H9 (cell line): Measurements from ENCODE around the gene NT5DC4. TPM values are rescaled to one million over a fixed set of nuclear protein-coding genes. Genes with fewer than 3 reads are reported as not detected.

Experiments
- DNase-seq: peaks from one replicate; pipeline ENCODE4 v3.0.0-alpha.2; 2017
- H2AFZ ChIP-seq: one replicate; pipeline ENCODE4 v1.6.1; 2013; ENCODE audit warnings: mild to moderate bottlenecking, low read length, control low read depth, moderate library complexity
- H2AK5ac ChIP-seq: 2 replicates; pipeline ENCODE4 v1.6.1; 2013; ENCODE audit warnings: low read length, control low read depth, mixed read lengths; ENCODE audit not compliant: insufficient read length
- H2BK120ac ChIP-seq: one replicate; pipeline ENCODE4 v1.6.1; 2013; ENCODE audit warnings: low read depth, mild to moderate bottlenecking, low read length, control low read depth, inconsistent platforms; ENCODE audit not compliant: poor library complexity, severe bottlenecking
- H2BK12ac ChIP-seq: 2 replicates; pipeline ENCODE4 v1.6.1; 2013; ENCODE audit warnings: low read length, control low read depth, mixed read lengths, low read depth; ENCODE audit not compliant: insufficient read length
- H2BK15ac ChIP-seq: 2 replicates; pipeline ENCODE4 v1.6.1; 2013; ENCODE audit warnings: low read depth, low read length, control low read depth
- H2BK20ac ChIP-seq: one replicate; pipeline ENCODE4 v1.6.1; 2013; ENCODE audit warnings: low read depth, mild to moderate bottlenecking, low read length, control low read depth, inconsistent platforms; ENCODE audit not compliant: poor library complexity, severe bottlenecking
- H2BK5ac ChIP-seq: 2 replicates; pipeline ENCODE4 v1.6.1; 2013; ENCODE audit warnings: low read length, control low read depth, mixed read lengths; ENCODE audit not compliant: insufficient read length
- H3K14ac ChIP-seq: 2 replicates; pipeline ENCODE4 v1.6.1; 2013; ENCODE audit warnings: low read length, control low read depth; ENCODE audit not compliant: insufficient read depth
- H3K18ac ChIP-seq: 2 replicates; pipeline ENCODE4 v1.6.1; 2013; ENCODE audit warnings: low read depth, mild to moderate bottlenecking, mixed read lengths, low read length, control low read depth; ENCODE audit not compliant: insufficient read length
- H3K23ac ChIP-seq: 2 replicates; pipeline ENCODE4 v1.6.1; 2013; ENCODE audit warnings: low read length, control low read depth, mixed read lengths, low read depth; ENCODE audit not compliant: insufficient read length
- H3K23me2 ChIP-seq: 2 replicates; pipeline ENCODE4 v1.6.1; 2013; ENCODE audit warnings: low read depth, mild to moderate bottlenecking, mixed read lengths, low read length, control low read depth; ENCODE audit not compliant: insufficient read length, poor library complexity, severe bottlenecking
- H3K27ac ChIP-seq: 2 replicates; pipeline ENCODE4 v1.5.1; 2013; ENCODE audit warnings: low read length, control low read depth, mixed read lengths, low read depth; ENCODE audit not compliant: insufficient read length
- H3K27me3 ChIP-seq: 2 replicates; pipeline ENCODE4 v1.6.1; 2013; ENCODE audit warnings: low read length, control low read depth, inconsistent platforms; ENCODE audit not compliant: insufficient read depth
- H3K4ac ChIP-seq: 2 replicates; pipeline ENCODE4 v1.6.1; 2013; ENCODE audit warnings: low read depth, mild to moderate bottlenecking, control low read depth, inconsistent platforms, low read length, moderate library complexity
- H3K4me1 ChIP-seq: 2 replicates; pipeline ENCODE4 v1.6.1; 2013; ENCODE audit warnings: low read length, control low read depth, inconsistent platforms; ENCODE audit not compliant: insufficient read depth
- H3K4me2 ChIP-seq: 2 replicates; pipeline ENCODE4 v1.6.1; 2013; ENCODE audit warnings: low read length, control low read depth, mixed read lengths; ENCODE audit not compliant: insufficient read length, insufficient read depth
- H3K56ac ChIP-seq: 2 replicates; pipeline ENCODE4 v1.6.1; 2013; ENCODE audit warnings: low read depth, mild to moderate bottlenecking, mixed read lengths, low read length, control low read depth; ENCODE audit not compliant: insufficient read length
- H3K79me1 ChIP-seq: 2 replicates; pipeline ENCODE4 v1.6.1; 2013; ENCODE audit warnings: low read depth, mild to moderate bottlenecking, moderate library complexity, low read length, control low read depth, inconsistent platforms; ENCODE audit not compliant: insufficient read depth, poor library complexity, severe bottlenecking
- H3K79me2 ChIP-seq: 2 replicates; pipeline ENCODE4 v1.6.1; 2013; ENCODE audit warnings: low read length, control low read depth, inconsistent platforms; ENCODE audit not compliant: insufficient read depth
- H3K9ac ChIP-seq: 2 replicates; pipeline ENCODE4 v1.6.1; 2013; ENCODE audit warnings: low read length, control low read depth, mixed read lengths; ENCODE audit not compliant: insufficient read length; ENCODE audit errors: extremely low read depth
- H3K9me3 ChIP-seq: one replicate; pipeline ENCODE4 v1.6.1; 2013; ENCODE audit warnings: low read depth, low read length, inconsistent platforms; ENCODE audit not compliant: control insufficient read depth
- H3T11ph ChIP-seq: one replicate; pipeline ENCODE4 v1.6.1; 2013; ENCODE audit warnings: mild to moderate bottlenecking, low read length, control low read depth, inconsistent platforms
- H4K20me1 ChIP-seq: one replicate; pipeline ENCODE4 v1.6.1; 2013; ENCODE audit not compliant: control insufficient read depth, insufficient read length, insufficient read depth
- H4K5ac ChIP-seq: 2 replicates; pipeline ENCODE4 v1.6.1; 2013; ENCODE audit warnings: low read depth, mild to moderate bottlenecking, mixed read lengths, low read length, control low read depth; ENCODE audit not compliant: insufficient read length
- H4K8ac ChIP-seq: replicated peaks from 2 replicates; pipeline ENCODE4 v1.6.1; 2013; ENCODE audit warnings: low read length, control low read depth, mixed read lengths, low read depth; ENCODE audit not compliant: insufficient read length
- H4K91ac ChIP-seq: 2 replicates; pipeline ENCODE4 v1.6.1; 2013; ENCODE audit warnings: low read depth, mild to moderate bottlenecking, moderate library complexity, mixed read lengths, low read length, control low read depth; ENCODE audit not compliant: insufficient read length
- H3K27ac Mint-ChIP-seq, 3 experiments: 2 replicates in 2 of 3; 3 replicates in 1 of 3; pipeline ENCODE4 v1.8.0; 2020 to 2021; ENCODE audit warnings: mixed read lengths in 3 of 3, mild to moderate bottlenecking in 1 of 3, moderate library complexity in 1 of 3
- H3K27me3 Mint-ChIP-seq: 2 replicates; pipeline ENCODE4 v1.8.0; 2021; ENCODE audit warnings: low read depth, mild to moderate bottlenecking, moderate library complexity, mixed read lengths
- H3K36me3 Mint-ChIP-seq, 3 experiments: 2 replicates in 2 of 3; 3 replicates in 1 of 3; pipeline ENCODE4 v1.8.0; 2020 to 2021; ENCODE audit warnings: low read depth in 3 of 3, mixed read lengths in 3 of 3; ENCODE audit not compliant: insufficient read depth in 1 of 3
- H3K4me1 Mint-ChIP-seq, 2 experiments: 2 replicates each; pipeline ENCODE4 v1.8.0; 2020; ENCODE audit warnings: mixed read lengths in 2 of 2
- H3K4me3 Mint-ChIP-seq, 2 experiments: 2 replicates in 1 of 2; 3 replicates in 1 of 2; pipeline ENCODE4 v1.8.0; 2020 to 2021; ENCODE audit warnings: mild to moderate bottlenecking in 2 of 2, mixed read lengths in 2 of 2, moderate library complexity in 1 of 2
- H3K9me3 Mint-ChIP-seq, 2 experiments: 2 replicates in 1 of 2; 3 replicates in 1 of 2; pipeline ENCODE4 v1.8.0; 2020; ENCODE audit warnings: mild to moderate bottlenecking in 2 of 2, mixed read lengths in 2 of 2, moderate library complexity in 1 of 2
- WGBS: extraction: QIAGEN DNeasy Blood & Tissue Kit; methylation state at CpG from one replicate; pipeline ENCODE4 v1.1.7; 2013; ENCODE audit warnings: missing lambda C conversion rate, low lambda C conversion rate, mixed read lengths; ENCODE audit not compliant: insufficient read length; ENCODE audit errors: extremely low coverage; 5-methylcytosine and 5-hydroxymethylcytosine counted together
- total RNA-seq: library from RNA; stranded (reverse); gene quantifications from 2 replicates; pipeline ENCODE4 v1.2.1, GENCODE V29; 2021
- TF ChIP-seq, protein P1 (sequence below): fragments of 200-600 bp; sonication (generic); conservative IDR thresholded peaks from 3 replicates; pipeline ENCODE4 v1.8.0; 2021; ENCODE audit warnings: antibody characterized with exemption, mild to moderate bottlenecking

The NT5DC4 gene
- total RNA-seq, 1 experiment from 2014 or later: not detected

DNA sequence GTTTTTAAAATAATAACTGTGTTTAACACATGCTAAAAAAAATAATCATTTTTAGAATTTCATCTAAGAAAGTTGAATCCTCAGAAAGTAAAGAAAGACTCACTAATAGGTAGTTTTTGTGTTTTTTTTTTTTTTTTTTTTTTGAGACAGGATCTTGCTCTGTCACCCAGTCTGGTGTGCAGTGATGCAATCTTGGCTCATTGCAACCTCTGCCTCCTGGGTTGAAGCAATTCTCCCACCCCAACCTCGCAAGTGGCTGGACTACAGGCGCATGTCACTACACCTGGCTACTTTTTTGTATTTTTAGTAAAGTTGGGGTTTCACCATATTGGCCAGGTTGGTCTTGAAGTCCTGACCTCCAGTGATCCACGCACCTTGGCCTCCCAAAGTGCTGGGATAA, 36.4 kb downstream of the NT5DC4 start:
- TF ChIP-seq, protein P1, sequence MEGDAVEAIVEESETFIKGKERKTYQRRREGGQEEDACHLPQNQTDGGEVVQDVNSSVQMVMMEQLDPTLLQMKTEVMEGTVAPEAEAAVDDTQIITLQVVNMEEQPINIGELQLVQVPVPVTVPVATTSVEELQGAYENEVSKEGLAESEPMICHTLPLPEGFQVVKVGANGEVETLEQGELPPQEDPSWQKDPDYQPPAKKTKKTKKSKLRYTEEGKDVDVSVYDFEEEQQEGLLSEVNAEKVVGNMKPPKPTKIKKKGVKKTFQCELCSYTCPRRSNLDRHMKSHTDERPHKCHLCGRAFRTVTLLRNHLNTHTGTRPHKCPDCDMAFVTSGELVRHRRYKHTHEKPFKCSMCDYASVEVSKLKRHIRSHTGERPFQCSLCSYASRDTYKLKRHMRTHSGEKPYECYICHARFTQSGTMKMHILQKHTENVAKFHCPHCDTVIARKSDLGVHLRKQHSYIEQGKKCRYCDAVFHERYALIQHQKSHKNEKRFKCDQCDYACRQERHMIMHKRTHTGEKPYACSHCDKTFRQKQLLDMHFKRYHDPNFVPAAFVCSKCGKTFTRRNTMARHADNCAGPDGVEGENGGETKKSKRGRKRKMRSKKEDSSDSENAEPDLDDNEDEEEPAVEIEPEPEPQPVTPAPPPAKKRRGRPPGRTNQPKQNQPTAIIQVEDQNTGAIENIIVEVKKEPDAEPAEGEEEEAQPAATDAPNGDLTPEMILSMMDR: no peak
- Histone ChIP-seq H4K20me1 (no peaks in the 10 kb centered on the region), H4K8ac (no peak overlapping the region), H3K4ac (no peak overlapping the region), H2BK15ac (no peak overlapping the region), H2BK120ac (no peak overlapping the region), H3K23me2 (no peaks in the 10 kb centered on the region), H2AFZ (no peak overlapping the region), H3K9ac (no peak overlapping the region), H4K91ac (no peak overlapping the region), H2BK5ac (no peak overlapping the region), H3K27ac (no peak overlapping the region), H3K4me1 (no peaks in the 10 kb centered on the region; the same call in 1 of the 2 replicates), H2BK12ac (no peak overlapping the region), H3T11ph (no peak overlapping the region), H3K56ac (no peak overlapping the region), H3K18ac (no peak overlapping the region), H3K4me2 (no peak overlapping the region), H3K27me3 (no peaks in the 10 kb centered on the region), H2AK5ac (no peak overlapping the region), H3K9me3 (no peaks in the 10 kb centered on the region), H4K5ac (no peak overlapping the region), H3K23ac (no peak overlapping the region), H3K79me2 (no peaks in the 10 kb centered on the region), H2BK20ac (no peak overlapping the region), H3K14ac (no peak overlapping the region), H3K79me1 (peaks cover 3% of the 10 kb centered on the region)
- H3K36me3 Mint-ChIP-seq: peaks cover 22 to 81% (median 78%) of the 10 kb centered on the region in 3 experiments; a peak in 6 of 7 replicates
- H3K4me1 Mint-ChIP-seq: peaks cover 2% of the 10 kb centered on the region in 2 experiments; a peak in 2 of 4 replicates
- H3K27me3 Mint-ChIP-seq: no peaks in the 10 kb centered on the region
- WGBS: no CpG with 5 or more reads among the region's 3 CpGs
- DNase-seq: no peak
- H3K4me3 Mint-ChIP-seq: no peak overlapping the region
- no peak overlapping the region for H3K27ac Mint-ChIP-seq
- H3K9me3 Mint-ChIP-seq: no peaks in the 10 kb centered on the region
